ENCODE data around the gene COMMD4.

DNA sequence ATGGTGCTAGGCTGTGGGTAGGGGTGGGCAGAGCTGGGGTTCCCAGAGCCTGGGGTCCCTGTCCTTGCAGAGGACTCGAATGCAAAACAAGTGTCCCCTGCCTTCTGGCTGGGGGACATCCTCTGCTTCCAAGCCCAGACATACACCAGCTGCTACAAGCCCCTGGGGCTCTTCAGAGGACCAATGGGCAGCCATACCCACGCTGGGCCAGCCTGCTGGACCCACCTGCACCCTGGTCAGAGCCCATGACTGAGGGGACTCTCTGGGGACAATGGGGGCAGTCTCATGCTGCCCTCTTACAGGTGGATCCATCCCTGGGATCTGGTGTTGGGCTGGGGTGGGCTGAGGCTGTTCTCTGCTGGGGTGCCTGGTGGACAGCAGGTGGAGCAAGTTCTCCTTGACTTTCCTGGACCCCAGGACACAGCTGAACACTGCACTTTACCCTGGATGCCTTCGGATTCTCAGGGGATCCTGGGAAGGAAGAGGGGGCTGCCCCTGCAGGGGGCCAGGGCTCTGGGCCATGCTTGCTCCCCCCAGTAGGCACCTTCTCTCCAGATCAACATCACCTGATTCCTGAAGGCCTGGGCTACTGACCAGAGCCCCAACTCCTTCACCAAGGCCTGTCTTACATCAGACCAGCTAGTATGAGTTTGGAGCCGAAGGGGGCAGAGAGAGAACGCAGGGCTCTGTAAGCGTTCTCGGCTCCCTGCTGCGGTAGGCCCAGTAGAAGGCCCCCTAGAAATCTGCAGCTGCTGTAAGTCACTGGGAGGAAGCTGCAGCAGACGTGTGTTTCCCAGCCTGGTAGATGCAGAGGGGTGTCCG is 7.2 kb upstream of the COMMD4 start:
- TF ChIP-seq CTCF (IDR thresholded peaks at IDR 0.05) (no peak), POLR2A (IDR thresholded peaks at IDR 0.05) (no peak)
